PC-3 (cell line): ENCODE measurements around the gene DLGAP1.

Source experiments
- EZH2 ChIP-seq: fragments of 300-600 bp; sonication (generic); IDR thresholded peaks from one replicate; pipeline ENCODE4 v1.6.1; 2017; ENCODE audit warnings: antibody characterized with exemption, mild to moderate bottlenecking, low read length; ENCODE audit not compliant: unreplicated experiment
- EZH2phosphoT487 ChIP-seq: fragments of 300-600 bp; sonication (generic); IDR thresholded peaks from 2 replicates; pipeline ENCODE4 v1.6.1; 2018; ENCODE audit warnings: mild to moderate bottlenecking, antibody characterized with exemption, low read length, borderline replicate concordance
- TF ChIP-seq, protein P1 (sequence below): fragments of 300-600 bp; sonication (generic); conservative IDR thresholded peaks from 2 replicates; pipeline ENCODE4 v1.5.1; 2017; ENCODE audit warnings: antibody characterized with exemption, low read depth, mild to moderate bottlenecking, low read length

DNA sequence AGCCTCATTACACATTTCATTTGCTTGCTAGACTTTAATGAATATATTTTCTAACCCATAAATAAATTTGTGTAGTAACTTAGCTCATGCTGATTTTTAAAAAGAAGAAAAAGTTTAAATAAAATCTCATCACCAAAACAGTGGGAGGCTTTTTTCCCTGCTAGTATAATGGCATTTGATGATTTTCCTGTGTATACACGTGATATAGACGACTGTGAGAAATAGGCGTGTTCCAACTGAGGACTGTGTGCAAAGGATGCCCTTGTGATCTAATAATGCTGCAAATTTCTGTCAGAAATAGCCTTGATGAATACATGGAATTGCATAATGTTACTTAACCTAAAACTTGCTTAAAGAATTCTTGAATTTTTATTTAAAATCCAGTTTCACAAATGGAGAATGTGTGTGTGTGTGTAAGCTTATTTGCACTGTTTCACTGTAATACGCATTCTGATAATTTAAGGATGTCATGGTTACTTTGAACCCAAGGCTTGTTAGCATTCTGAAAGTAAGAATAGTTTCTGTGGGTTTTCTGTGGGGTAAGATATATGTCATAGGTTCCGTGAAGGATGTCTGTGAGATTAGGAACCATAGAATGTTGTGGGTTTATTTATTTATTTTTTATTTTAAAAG is 178.0 kb downstream of the DLGAP1 start:
- TF ChIP-seq EZH2phosphoT487 (no peak), EZH2 (no peak)
- TF ChIP-seq, protein P1, sequence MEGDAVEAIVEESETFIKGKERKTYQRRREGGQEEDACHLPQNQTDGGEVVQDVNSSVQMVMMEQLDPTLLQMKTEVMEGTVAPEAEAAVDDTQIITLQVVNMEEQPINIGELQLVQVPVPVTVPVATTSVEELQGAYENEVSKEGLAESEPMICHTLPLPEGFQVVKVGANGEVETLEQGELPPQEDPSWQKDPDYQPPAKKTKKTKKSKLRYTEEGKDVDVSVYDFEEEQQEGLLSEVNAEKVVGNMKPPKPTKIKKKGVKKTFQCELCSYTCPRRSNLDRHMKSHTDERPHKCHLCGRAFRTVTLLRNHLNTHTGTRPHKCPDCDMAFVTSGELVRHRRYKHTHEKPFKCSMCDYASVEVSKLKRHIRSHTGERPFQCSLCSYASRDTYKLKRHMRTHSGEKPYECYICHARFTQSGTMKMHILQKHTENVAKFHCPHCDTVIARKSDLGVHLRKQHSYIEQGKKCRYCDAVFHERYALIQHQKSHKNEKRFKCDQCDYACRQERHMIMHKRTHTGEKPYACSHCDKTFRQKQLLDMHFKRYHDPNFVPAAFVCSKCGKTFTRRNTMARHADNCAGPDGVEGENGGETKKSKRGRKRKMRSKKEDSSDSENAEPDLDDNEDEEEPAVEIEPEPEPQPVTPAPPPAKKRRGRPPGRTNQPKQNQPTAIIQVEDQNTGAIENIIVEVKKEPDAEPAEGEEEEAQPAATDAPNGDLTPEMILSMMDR, result no peak
